CD14-positive monocyte (primary cell): ENCODE data around the gene SNRPA1. TPM values are rescaled to one million over a fixed set of nuclear protein-coding genes. Genes with fewer than 3 reads are reported as not detected.

Experiments
- DNase-seq, 3 donors: peaks; one replicate each; pipeline ENCODE4 v3.0.0-alpha.2; 2011 to 2022
- H2AFZ ChIP-seq: 2 replicates; pipeline ENCODE4 v1.6.0; 2012; ENCODE audit warnings: mild to moderate bottlenecking, low read depth, low read length, inconsistent platforms; ENCODE audit not compliant: insufficient read depth, poor library complexity, severe bottlenecking
- H3K27ac ChIP-seq, 2 donors: 1 replicate in 1 of 2; 2 replicates in 1 of 2; pipeline ENCODE4 v1.5.1; 2012 to 2013; ENCODE audit warnings: low read length in 2 of 2, control low read depth in 1 of 2, inconsistent platforms in 1 of 2, low read depth in 1 of 2, mild to moderate bottlenecking in 1 of 2
- H3K27me3 ChIP-seq, 2 donors: one replicate each; pipeline versions ENCODE4 v1.6.0 to v1.6.1; 2011 to 2013; ENCODE audit warnings: low read length in 2 of 2; ENCODE audit not compliant: control insufficient read depth in 2 of 2, insufficient read depth in 2 of 2
- H3K36me3 ChIP-seq, 2 donors: replicated peaks in 1 of 2; 1 replicate in 1 of 2; 2 replicates in 1 of 2; pipeline versions ENCODE4 v1.5.1 to v1.6.1; 2012 to 2013; ENCODE audit warnings: low read length in 2 of 2, control low read depth in 1 of 2, inconsistent platforms in 1 of 2, mild to moderate bottlenecking in 1 of 2; ENCODE audit not compliant: insufficient read depth in 2 of 2, control insufficient read depth in 1 of 2
- H3K4me1 ChIP-seq, 2 donors: 1 replicate in 1 of 2; 2 replicates in 1 of 2; pipeline versions ENCODE4 v1.5.1 to v1.6.1; 2012 to 2013; ENCODE audit warnings: low read length in 2 of 2, control low read depth in 1 of 2, inconsistent platforms in 1 of 2, mild to moderate bottlenecking in 1 of 2, moderate library complexity in 1 of 2; ENCODE audit not compliant: insufficient read depth in 2 of 2, control insufficient read depth in 1 of 2
- H3K4me2 ChIP-seq: replicated peaks from 2 replicates; pipeline ENCODE3; 2012; ENCODE audit warnings: low read length, moderate library complexity, mild to moderate bottlenecking; ENCODE audit not compliant: poor library complexity, severe bottlenecking; ENCODE audit errors: extremely low read depth
- H3K4me3 ChIP-seq, 3 experiments: fragments of 200-600 bp in 1 of 3; sonication (generic) in 1 of 3; replicated peaks in 1 of 3; 1 replicate in 2 of 3; 2 replicates in 1 of 3; pipeline ENCODE4 v1.5.1; 2011 to 2013; ENCODE audit warnings: low read length in 3 of 3, mild to moderate bottlenecking in 3 of 3, control low read depth in 2 of 3, low read depth in 2 of 3, inconsistent platforms in 1 of 3, moderate library complexity in 1 of 3
- H3K79me2 ChIP-seq: 2 replicates; pipeline ENCODE4 v1.6.0; 2012; ENCODE audit warnings: mild to moderate bottlenecking, control low read depth, inconsistent platforms, low read length, moderate library complexity; ENCODE audit not compliant: insufficient read depth
- H3K9ac ChIP-seq: 2 replicates; pipeline ENCODE4 v1.6.0; 2017; ENCODE audit warnings: low read length, mild to moderate bottlenecking; ENCODE audit not compliant: insufficient read depth, poor library complexity, severe bottlenecking
- H3K9me3 ChIP-seq, 2 donors: replicated peaks in 1 of 2; 1 replicate in 1 of 2; 2 replicates in 1 of 2; pipeline versions ENCODE4 v1.5.1 to v1.6.1; 2012 to 2013; ENCODE audit warnings: low read length in 2 of 2, control low read depth in 1 of 2; ENCODE audit not compliant: control insufficient read depth in 1 of 2, insufficient read depth in 1 of 2
- H4K20me1 ChIP-seq: 2 replicates; pipeline ENCODE4 v1.6.0; 2012; ENCODE audit warnings: mild to moderate bottlenecking, low read length, control low read depth, moderate library complexity; ENCODE audit not compliant: insufficient read depth
- H3K27ac Mint-ChIP-seq, 7 donors: one replicate each; pipeline ENCODE4 v1.8.0; 2020; ENCODE audit warnings: mild to moderate bottlenecking in 7 of 7, mixed read lengths in 7 of 7, moderate library complexity in 6 of 7, inconsistent platforms in 2 of 7
- H3K27me3 Mint-ChIP-seq, 3 donors: one replicate each; pipeline ENCODE4 v1.8.0; 2021 to 2022; ENCODE audit warnings: low read depth in 3 of 3, mild to moderate bottlenecking in 3 of 3, mixed read lengths in 3 of 3, moderate library complexity in 3 of 3, inconsistent platforms in 1 of 3
- H3K36me3 Mint-ChIP-seq, 2 donors: one replicate each; pipeline ENCODE4 v1.8.0; 2020; ENCODE audit warnings: mixed read lengths in 2 of 2, inconsistent platforms in 1 of 2, mild to moderate bottlenecking in 1 of 2
- H3K4me1 Mint-ChIP-seq: one replicate; pipeline ENCODE4 v1.8.0; 2020; ENCODE audit warnings: mild to moderate bottlenecking, mixed read lengths
- H3K4me3 Mint-ChIP-seq, 2 donors: one replicate each; pipeline ENCODE4 v1.8.0; 2020; ENCODE audit warnings: mild to moderate bottlenecking in 2 of 2, mixed read lengths in 2 of 2, moderate library complexity in 1 of 2
- H3K9me3 Mint-ChIP-seq, 7 donors: one replicate each; pipeline ENCODE4 v1.8.0; 2020 to 2022; ENCODE audit warnings: mixed read lengths in 7 of 7, mild to moderate bottlenecking in 6 of 7, moderate library complexity in 6 of 7, inconsistent platforms in 2 of 7
- CTCF ChIP-seq: fragments of 200-600 bp; IDR thresholded peaks from one replicate; pipeline ENCODE4 v1.8.0; 2022; ENCODE audit warnings: antibody characterized with exemption, mild to moderate bottlenecking
- WGBS: methylation state at CpG from one replicate; pipeline ENCODE4 v1.1.5; 2013; ENCODE audit warnings: missing lambda C conversion rate; ENCODE audit not compliant: insufficient coverage; 5-methylcytosine and 5-hydroxymethylcytosine counted together
- intact Hi-C, 2 donors: fragments of 100-400 bp; cut with micrococcal nuclease; formaldehyde crosslinking; loops; one replicate each; pipeline versions ENCODE4 v1.15.0 to v1.15.1; 2023
- polyA plus RNA-seq, 3 donors: library from polyadenylated mRNA; depleted of rRNA in 1 of 3; unstranded in 2 of 3; stranded (reverse) in 1 of 3; fragments of 300-500 nt in 2 of 3; fragments of >200 nt in 1 of 3; fragmentation: Illumina TruSeq in 2 of 3; gene quantifications; 1 replicate in 2 of 3; 2 replicates in 1 of 3; pipeline ENCODE4 v1.2.3, GENCODE V29; 2012 to 2021

SNRPA1 gene
- polyA plus RNA-seq, 3 donors, result 23.8 to 65.5 (median 35.4) TPM

- no peaks in the 10 kb centered on the region for H3K4me1 Mint-ChIP-seq
Observed at GRCh38 chr15:101309436-101310160, 14.6 kb upstream of the SNRPA1 start.

More at GRCh38 chr15:101309436-101310160, 14.6 kb upstream of the SNRPA1 start:
- Histone ChIP-seq H3K4me1 (no peaks in the 10 kb centered on the region), H3K36me3 (no peaks in the 10 kb centered on the region), H3K4me3 (no peak overlapping the region), H2AFZ (no peak overlapping the region), H4K20me1 (no peaks in the 10 kb centered on the region), H3K4me2 (no peak overlapping the region), H3K9ac (no peak overlapping the region), H3K9me3 (no peaks in the 10 kb centered on the region), H3K27ac (no peak overlapping the region), H3K27me3 (no peaks in the 10 kb centered on the region), H3K79me2 (no peaks in the 10 kb centered on the region)
- no peak for DNase-seq
- Mint-ChIP-seq H3K4me3 (no peak overlapping the region), H3K27ac (no peak overlapping the region), H3K36me3 (no peaks in the 10 kb centered on the region), H3K9me3 (peaks cover 0 to under 1% (median 0%) of the 10 kb centered on the region in 7 donors), H3K27me3 (peaks cover 3 to 12% (median 11%) of the 10 kb centered on the region in 3 donors)
- WGBS, result 92% methylated on average over 26 of the region's 26 CpGs
- no peak for TF ChIP-seq CTCF
- intact Hi-C loops, result no loop called here
